Inferior parietal cortex (tissue), 1 donor: Measurements from ENCODE around the gene ZNF823.
A peak's percentile ranks its signal among the peaks of the same experiment; 100 is the strongest.
"Not testable (repeated sequence)": the region's sequence is repeated elsewhere in the genome, so short reads cannot be mapped to it uniquely, and the experiment has no call there.

Experiments used
- DNase-seq: peaks from one replicate; pipeline ENCODE4 v3.0.0-alpha.2; 2016; ENCODE audit errors: extremely low spot score

ZNF823 gene

DNA sequence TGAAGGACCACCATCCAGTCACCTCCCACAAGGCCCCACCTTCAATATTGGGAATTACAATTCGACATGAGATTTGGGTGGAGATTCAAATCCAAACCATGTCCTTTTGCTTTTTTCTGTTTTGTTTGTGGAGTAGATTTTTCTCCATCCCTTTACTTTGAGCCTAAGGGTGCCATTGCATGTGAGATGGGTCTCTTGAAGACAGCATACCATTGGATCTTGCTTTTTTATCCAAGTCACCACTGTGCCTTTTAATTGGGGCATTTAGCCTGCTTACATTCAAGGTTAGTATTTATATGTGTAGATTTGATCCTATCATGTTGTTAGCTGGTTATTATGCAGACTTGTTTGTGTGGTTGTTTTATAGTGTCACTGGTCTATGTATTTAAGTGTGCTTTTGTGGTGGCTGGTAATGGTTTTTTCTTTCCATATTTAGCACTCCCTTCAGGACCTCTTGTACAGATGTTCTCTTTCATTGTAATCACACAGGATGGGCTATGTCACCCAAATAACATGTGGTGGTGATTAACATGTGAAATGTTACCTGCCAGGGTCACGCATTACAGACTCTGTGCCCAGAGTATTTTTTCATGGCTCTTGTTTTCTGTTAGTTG is 58.0 kb downstream of the ZNF823 start:
- DNase-seq = no peak

DNA sequence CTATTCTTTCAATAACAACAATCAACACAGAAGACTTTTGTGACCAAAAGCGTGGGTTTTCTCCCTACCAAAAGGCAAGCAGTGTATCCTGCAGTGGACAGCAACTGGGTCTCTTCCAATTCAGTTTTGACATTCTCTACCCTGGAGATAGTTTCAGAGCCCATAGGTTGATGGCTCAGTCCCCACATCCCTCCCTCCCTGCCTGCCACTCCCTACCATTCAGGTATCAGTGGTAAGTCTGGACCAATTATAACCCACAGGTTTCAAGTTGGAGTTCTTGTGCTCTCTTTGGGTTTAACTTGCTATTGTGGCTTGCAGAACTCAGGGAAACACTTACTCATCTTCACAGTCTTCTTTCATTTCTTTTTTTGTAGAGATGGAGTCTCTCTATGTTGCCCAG is 60.2 kb downstream of the ZNF823 start:
- DNase-seq = no peak

DNA sequence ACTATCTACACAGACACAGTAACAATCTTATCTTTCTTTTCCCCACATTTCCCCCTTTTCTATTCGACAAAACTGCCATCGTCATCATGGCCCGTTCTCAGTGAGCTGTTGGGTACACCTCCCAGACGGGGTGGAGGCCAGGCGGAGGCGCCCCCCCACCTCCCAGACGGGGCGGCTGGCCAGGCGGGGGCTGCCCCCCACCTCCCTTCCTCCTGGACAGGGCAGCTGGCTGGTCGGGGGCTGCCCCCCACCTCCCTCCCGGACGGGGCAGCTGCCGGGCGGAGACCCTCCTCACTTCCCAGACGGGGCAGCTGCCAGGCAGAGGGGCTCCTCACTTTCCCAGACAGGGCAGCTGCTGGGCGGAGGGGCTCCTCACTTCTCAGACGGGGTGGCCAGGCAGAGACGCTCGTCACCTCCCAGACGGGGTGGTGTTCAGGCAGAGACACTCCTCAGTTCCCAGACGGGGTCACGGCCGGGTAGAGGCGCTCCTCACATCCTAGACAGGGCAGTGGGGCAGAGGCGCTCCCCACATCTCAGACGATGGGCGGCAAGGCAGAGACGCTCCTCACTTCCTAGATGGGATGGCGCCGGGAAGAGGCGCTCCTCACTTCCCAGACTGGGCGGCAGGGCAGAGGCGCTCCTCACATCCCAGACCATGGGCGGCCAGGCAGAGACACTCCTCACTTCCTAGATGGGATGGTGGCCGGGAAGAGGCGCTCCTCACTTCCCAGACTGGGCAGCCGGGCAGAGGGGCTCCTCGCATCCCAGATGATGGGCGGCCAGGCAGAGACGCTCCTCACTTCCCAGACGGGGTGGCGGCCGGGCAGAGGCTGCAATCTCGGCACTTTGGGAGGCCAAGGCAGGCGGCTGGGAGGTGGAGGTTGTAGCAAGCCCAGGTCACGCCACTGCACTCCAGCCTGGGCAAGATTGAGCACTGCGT is 61.8 kb downstream of the ZNF823 start:
- DNase-seq = not testable (repeated sequence)

DNA sequence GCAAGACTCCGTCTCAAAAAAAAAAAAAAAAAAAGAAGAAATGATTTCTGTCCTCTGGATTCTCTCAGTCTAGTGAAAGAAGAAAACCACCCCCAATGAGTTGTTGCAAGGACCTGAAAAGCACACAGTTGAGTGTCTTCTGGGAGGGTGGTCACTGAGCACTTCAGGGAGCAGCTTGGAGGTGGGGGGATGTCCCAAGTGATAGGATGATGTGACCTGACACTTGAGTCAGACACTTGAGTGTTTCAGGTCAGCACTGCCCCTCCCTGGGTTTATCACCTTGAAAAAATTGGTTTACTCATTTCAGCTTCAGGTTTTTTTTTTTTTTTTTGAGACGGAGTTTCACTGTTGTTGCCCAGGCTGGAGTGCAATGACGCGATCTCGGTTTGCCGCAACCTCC is 63.2 kb downstream of the ZNF823 start:
- no peak for DNase-seq

DNA sequence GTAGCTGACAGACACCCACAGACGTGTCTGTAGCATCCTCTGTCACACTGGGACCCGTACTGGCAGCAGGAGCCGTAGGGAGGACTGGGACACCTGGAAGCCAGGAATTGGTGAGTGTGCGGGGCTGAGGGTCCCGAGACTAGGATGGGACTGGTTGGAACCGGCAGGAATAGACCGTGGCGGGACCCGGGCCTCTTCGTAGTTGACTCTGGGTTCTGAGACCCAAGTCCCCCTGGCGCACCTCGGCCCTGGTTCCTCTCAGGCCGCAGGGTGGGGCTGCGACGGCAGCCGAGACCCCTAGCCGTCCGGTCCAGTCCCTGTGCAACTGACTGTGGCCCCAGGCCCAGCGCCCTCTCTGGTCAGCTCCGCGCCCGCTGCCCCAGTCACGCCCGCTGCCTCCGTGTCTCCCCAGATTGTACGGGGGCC is 64.7 kb downstream of the ZNF823 start:
- DNase-seq = no peak

DNA sequence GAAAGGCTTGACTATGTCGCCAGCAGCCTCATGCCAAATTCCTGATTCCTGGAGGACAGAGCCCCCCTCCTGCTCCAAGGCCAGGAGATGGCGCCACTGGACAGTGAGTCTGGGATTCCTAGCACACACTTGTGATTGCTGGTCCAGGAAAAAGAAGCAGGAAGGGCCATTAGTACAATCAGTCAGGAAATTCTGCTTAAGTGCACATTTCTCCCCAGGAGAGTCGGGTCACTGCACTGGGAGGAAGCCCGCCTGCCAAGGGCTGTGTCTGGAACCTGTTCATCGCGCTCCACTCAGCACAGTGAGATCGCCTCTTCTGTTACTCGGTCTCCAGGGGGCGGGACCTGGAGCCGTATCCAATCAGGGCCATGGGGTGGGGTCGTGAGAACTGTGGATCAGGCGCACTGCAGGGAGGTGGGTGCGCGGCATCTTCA is 65.1 kb downstream of the ZNF823 start:
- peak; percentile 74 for DNase-seq
